GM18873 (cell line): ENCODE measurements around the gene SYCP2.

Experiments used
- ATAC-seq: cut with Tn5 transposase; IDR thresholded peaks from one replicate; pipeline ENCODE4 v1.9.1; 2021; ENCODE audit warnings: mild to moderate bottlenecking, moderate library complexity, moderate number of reproducible peaks; ENCODE audit not compliant: unreplicated experiment, low FRiP score

SYCP2 gene

GRCh38 chr20:59944726-59945125, 11.3 kb upstream of the SYCP2 start:
- ATAC-seq, result no peak

GRCh38 chr20:59942245-59942644, 8.8 kb upstream of the SYCP2 start:
- ATAC-seq, result no peak

- ATAC-seq, result no peak
Measured at GRCh38 chr20:59940956-59941294, 7.5 kb upstream of the SYCP2 start.

GRCh38 chr20:59940129-59940955, 6.9 kb upstream of the SYCP2 start, which contains the start of the genes FAM217B and PPP1R3D:
FAM217B (plus strand) TSS chr20:59940389; CDS start chr20:59943944, 3,555 bp downstream.
PPP1R3D (minus strand) TSS chr20:59940305; CDS start chr20:59939931, 374 bp downstream.
- ATAC-seq, result peak; percentile 86

- peak; percentile 23 for ATAC-seq
Measured at GRCh38 chr20:59939879-59940128, 6.4 kb upstream of the SYCP2 start.

GRCh38 chr20:59939052-59939878, 5.8 kb upstream of the SYCP2 start:
- ATAC-seq, result no peak

- no peak for ATAC-seq
Measured at GRCh38 chr20:59938696-59939051, 5.2 kb upstream of the SYCP2 start.

- ATAC-seq, result no peak
Measured at GRCh38 chr20:59938221-59938620, 4.8 kb upstream of the SYCP2 start.

GRCh38 chr20:59937150-59937549, 3.7 kb upstream of the SYCP2 start:
- ATAC-seq, result no peak

- ATAC-seq, result no peak
Measured at GRCh38 chr20:59936409-59936808, 3.0 kb upstream of the SYCP2 start.

- no peak for ATAC-seq
Measured at GRCh38 chr20:59935457-59936185, 2.2 kb upstream of the SYCP2 start.

GRCh38 chr20:59933849-59934585, 580 bp upstream of the SYCP2 start:
- ATAC-seq, result no peak

- ATAC-seq, result no peak
Measured at GRCh38 chr20:59932616-59933295, 681 bp downstream of the SYCP2 start.

GRCh38 chr20:59931511-59932312, 1.7 kb downstream of the SYCP2 start:
- no peak for ATAC-seq

GRCh38 chr20:59925899-59926298, 7.5 kb downstream of the SYCP2 start:
- no peak for ATAC-seq

GRCh38 chr20:59925359-59925758, 8.1 kb downstream of the SYCP2 start:
- no peak for ATAC-seq

GRCh38 chr20:59923514-59923913, 9.9 kb downstream of the SYCP2 start:
- ATAC-seq, result no peak

- ATAC-seq, result no peak
Measured at GRCh38 chr20:59920944-59921343, 12.5 kb downstream of the SYCP2 start.

- ATAC-seq, result no peak
Measured at GRCh38 chr20:59912609-59913008, 20.8 kb downstream of the SYCP2 start.
